NT2/D1 (cell line): ENCODE data around the gene SWT1.

ENCODE experiments used
- SUZ12 ChIP-seq: IDR thresholded peaks from 2 replicates; pipeline ENCODE4 v1.6.1; 2011; ENCODE audit not compliant: insufficient read length, insufficient read depth; ENCODE audit errors: extremely low read depth
- YY1 ChIP-seq: IDR thresholded peaks from 2 replicates; pipeline ENCODE4 v1.6.1; 2011; ENCODE audit not compliant: insufficient read length, insufficient read depth
- ZNF274 ChIP-seq: IDR thresholded peaks from 2 replicates; pipeline ENCODE4 v1.6.1; 2011; ENCODE audit warnings: mild to moderate bottlenecking, low read depth, low read length

GRCh38 chr1:185208626-185209180 lies 51.7 kb downstream of the SWT1 start:
- TF ChIP-seq ZNF274 (no peak), SUZ12 (no peak), YY1 (no peak)
